ENCODE measurements around the gene PROKR1.

- TF ChIP-seq, protein P1, sequence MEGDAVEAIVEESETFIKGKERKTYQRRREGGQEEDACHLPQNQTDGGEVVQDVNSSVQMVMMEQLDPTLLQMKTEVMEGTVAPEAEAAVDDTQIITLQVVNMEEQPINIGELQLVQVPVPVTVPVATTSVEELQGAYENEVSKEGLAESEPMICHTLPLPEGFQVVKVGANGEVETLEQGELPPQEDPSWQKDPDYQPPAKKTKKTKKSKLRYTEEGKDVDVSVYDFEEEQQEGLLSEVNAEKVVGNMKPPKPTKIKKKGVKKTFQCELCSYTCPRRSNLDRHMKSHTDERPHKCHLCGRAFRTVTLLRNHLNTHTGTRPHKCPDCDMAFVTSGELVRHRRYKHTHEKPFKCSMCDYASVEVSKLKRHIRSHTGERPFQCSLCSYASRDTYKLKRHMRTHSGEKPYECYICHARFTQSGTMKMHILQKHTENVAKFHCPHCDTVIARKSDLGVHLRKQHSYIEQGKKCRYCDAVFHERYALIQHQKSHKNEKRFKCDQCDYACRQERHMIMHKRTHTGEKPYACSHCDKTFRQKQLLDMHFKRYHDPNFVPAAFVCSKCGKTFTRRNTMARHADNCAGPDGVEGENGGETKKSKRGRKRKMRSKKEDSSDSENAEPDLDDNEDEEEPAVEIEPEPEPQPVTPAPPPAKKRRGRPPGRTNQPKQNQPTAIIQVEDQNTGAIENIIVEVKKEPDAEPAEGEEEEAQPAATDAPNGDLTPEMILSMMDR (conservative IDR thresholded peaks at IDR 0.05 in 1 of 2, IDR thresholded peaks at IDR 0.05 in 1 of 2; ENCODE audit: low read depth in 1 of 2, low read length in 2 of 2) = no peak
- no peak for TF ChIP-seq EZH2 (IDR thresholded peaks at IDR 0.05; ENCODE audit: low read length, missing control alignments)
Measured at GRCh38 chr2:68693951-68694350, 50.6 kb downstream of the PROKR1 start.

All from fibroblast of lung (primary cell).